NK-92 (cell line): ENCODE measurements around the gene ACTN1.
"Not testable (repeated sequence)": the region's sequence is repeated elsewhere in the genome, so short reads cannot be mapped to it uniquely, and the experiment has no call there.

Experiments
- DNase-seq: peaks from one replicate; lab custom pipeline; 2025; ENCODE audit not compliant: unreplicated experiment; lab: John Stamatoyannopoulos, UW

ACTN1 gene

DNA sequence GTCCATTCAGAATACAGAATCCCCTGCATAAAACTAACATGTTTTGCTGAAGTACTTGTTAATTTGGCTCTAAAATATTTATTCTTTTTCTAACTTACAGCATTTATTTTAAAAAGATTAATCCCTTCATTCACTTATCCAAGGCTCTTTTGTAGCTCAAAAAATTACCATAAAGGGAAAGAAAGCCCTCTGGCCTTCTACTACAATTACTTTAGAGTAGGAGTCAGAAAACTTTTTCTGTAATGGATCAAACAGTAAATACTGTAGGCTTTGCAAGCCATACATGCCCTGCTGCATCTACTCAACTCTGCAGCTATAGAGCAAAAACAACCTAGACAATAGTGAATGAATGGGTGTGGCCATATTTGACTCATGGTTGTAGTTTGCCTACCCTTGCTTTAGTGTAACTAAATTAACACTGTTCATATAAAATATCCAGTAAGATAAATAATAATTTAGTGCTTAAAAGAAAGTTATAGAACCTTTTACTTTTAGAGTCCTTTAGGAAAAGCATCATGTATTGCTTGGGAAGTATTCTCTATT is 112.0 kb downstream of the ACTN1 start:
- no peak for DNase-seq

DNA sequence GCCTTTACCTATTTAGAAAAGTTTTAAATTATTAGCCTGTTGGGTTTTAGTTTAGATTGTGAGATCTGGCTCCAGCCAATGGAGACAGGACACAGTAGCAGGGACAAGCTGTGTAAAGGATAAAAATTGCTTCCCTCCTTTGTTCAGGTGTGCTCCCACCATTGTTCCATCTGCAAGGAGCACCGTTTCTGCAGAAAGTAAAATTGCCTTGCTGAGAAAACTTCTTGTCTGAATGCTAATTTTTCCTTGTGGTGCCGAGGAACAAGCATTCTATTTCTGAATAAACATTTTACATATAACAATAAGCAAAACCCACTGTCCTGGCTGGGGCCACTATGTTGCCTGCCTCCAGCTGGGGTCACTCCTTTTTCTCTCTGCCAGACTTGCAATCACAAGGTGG is 113.6 kb downstream of the ACTN1 start:
- DNase-seq = no peak

DNA sequence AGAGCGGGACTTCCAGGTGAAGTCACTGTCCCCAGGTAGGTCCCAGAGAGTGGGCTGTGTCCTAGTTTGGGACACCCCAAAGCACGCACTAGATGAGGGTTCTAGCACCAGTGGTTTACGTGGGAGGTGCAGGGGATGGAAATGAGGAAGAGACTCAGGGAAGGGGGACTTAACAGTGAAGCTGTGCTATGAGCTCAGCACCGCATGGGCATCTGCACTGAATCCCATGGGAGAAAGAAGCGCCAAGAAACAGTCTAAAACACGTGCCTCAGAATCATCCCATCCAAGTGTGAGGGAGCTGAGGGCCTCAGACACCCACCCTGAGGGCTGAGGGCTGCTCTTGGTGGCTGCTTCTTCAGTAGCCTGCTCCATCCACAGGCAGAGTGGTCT is 114.7 kb downstream of the ACTN1 start:
- DNase-seq = no peak

DNA sequence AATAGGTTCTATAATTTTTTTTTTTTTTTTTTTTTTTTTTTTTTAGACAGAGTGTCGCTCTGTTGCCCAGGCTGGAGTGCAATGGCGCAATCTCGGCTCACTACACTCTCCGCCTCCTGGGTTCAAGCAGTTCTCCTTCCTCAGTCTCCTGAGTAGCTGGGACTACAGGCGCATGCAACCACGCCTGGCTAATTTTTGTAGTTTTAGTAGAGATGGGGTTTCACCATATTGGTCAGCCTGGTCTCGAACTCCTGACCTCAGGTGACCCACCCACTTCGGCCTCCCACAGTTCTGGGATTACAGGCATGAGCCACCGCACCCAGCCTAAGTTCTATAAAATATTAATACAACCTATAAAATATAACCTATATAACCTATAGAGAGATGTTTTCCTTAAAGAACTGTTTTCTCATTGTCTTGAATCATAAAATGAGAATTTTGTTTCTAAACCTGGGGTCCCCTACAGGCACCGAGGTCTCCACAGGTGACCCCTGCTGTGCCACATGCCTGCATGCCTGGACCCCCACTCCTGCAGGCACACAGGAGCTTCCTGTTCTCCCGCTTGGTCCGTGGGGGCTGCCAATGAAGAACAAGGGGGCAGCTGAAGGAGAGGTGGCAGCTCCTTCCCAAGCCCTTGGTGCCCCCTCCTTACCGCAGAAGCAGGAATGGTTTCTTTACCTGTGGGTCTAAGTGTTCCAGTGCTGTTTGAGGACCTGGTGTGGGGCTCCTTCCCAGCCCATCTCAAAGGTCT is 115.3 kb downstream of the ACTN1 start:
- DNase-seq = no peak

DNA sequence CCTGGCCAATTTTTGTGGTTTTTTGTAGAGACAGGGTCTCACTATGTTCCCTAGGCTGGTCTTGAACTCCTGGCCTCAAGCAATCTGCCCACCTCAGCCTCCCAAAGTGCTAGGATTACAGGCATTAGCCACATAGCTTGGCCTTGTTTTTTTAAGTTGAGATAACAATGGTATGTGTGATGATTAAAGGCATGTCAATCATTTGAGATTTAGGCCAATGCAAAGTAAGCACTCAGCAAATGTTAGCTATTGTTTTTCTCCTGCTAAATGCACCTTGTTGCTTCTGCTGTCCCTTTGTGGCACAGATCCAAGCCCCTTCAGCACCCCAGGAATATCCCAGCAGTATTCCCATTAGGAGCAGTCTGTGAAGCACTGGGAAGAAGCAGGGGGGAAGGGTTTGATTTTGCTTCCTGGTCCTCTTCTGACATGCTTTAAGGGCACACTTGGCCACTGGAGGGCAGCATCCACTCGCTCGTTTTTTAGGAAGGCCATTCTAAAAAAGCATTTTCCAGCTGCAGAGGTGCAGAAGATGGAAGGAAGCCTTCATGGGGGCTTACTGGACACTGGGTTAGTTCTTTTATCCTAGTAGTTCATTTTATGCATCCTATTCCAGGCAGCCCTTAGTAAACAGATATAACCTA is 116.0 kb downstream of the ACTN1 start:
- no peak for DNase-seq

DNA sequence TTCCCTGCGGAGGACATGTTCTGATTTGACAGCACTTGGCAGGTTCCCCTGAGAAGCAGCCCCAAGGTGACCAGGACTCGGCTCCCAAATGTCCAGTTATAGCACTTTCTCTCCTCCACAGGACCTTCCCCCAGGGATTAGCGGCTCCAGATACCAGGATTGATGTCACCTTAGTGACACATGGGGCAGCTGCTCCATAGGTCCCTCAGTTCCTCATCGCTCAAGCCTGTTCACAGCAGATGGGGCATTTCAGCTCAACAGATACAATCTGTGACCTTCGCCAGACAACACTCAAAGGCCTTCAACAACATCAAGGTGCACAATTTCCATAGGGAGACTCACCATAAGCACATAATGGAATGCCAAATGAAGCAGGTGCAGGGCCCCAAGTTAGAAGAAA is 118.3 kb downstream of the ACTN1 start:
- no peak for DNase-seq

DNA sequence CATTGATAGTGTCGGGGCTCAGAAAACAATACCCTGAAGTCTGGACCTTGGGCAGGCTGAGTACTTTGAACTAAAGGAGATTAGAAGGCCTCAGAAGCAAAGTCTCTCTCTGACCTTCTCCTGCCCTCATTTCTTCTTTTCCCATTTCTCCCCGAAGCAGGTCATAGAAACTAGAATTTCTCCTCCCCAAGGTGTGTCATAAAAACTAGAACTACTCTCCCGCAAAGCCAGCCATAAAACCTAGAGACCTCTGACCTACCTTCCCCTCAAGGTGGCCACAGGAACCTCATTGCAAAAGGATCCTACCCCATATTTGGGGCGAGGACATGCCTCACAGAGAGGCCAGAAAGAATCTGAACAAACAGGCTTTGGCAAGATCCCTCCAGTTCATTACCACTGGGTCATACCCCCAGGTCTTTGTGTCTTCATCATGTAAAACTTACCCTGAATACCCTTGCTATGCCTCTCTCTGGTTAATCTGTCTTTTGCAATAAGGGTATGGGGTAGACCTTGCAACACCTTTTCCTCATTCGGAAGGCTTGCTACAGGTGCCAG is 121.5 kb downstream of the ACTN1 start:
- DNase-seq = no peak

DNA sequence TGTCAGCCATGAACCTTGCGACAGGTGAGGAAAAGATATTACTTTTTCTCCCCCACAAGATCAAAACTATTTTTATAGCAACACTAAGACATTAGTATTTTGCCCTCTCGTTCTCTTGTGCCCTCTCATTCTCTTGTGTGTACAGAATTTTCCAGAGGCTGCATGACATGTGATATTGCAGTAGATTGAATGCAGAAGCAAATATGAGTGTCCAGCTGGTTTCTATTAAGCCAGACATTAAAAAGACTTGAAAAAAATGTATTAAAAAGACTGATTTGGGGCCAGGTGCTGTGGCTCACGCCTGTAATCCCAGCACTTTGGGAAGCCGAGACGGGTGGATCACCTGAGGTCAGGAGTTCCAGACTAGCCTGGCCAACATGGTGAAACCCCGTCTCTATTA is 122.5 kb downstream of the ACTN1 start:
- no peak for DNase-seq

DNA sequence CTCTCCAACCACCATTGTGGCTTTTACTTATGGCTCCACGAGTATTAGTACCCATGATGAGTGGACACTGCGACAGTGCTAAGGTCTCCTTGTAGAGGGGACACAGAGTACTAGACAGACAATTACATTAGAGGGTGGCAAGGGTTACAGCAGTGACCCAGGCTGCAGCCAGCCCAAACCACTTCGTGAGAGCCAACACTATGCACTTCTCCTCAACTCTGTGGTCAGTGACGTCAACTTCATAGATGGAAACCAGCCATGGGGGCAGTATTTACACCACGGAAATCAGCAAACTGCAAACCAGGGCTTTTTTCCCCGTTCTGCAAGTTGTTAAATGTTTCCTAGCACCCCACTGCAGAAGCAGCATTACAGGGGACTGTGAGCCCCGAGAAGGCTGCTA is 124.7 kb downstream of the ACTN1 start:
- DNase-seq = no peak

DNA sequence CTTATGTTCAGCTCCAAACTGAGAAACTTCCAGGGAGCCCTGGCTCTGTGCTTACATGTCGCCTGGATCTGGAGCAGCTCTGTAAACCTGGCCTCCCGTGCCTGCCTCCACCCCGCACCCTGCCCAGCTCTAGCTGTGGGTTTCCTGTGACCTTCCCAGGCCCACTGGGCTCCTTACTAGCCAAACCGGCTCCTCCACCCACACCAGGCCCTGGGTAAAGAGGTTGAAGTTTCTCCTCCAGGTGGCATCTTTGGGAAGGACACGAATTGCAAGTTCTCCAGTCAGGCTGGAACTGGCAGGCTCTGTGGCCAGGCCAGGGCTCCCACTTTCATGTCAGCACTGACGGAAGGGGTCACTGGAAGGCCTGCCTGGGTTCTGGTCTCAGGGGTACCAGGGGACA is 125.4 kb downstream of the ACTN1 start:
- no peak for DNase-seq

DNA sequence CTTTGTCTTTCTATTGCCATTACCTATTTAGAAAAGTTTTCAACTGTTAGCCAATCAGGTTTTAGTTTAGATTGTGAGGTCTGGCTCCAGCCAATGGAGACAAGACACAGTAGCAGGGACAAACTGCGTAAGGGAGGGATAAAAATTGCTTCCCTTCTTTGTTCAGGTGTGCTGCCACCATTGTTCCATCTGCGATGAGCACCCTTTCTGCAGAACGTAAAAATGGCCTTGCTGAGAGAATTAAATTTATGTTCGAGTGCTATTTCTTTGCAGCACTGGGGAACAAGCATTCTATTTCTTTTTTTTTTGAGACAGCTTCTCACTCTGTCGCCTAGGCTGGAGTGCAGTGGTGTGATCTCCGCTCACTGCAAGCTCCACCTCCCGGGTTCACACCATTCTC is 126.6 kb downstream of the ACTN1 start:
- DNase-seq = not testable (repeated sequence)

DNA sequence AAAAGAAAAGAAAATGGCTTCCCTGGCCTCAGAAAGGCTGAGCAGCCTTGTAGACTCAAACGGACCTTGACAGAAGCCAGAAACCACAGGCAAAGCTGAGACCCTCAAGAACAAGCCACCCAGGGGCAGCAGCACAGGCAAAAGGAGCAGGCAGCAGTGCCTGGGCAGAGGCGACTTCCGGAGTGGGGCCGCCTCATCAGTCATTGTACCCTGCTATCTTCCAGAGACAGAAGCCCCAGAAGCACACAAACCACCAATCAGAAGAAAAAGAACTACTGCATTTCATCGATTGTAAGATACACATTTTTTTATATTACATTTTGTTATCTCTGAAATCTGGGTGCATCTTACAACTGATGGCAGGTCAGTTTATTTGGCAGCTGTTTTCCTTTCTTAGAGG is 128.0 kb downstream of the ACTN1 start:
- DNase-seq = no peak

DNA sequence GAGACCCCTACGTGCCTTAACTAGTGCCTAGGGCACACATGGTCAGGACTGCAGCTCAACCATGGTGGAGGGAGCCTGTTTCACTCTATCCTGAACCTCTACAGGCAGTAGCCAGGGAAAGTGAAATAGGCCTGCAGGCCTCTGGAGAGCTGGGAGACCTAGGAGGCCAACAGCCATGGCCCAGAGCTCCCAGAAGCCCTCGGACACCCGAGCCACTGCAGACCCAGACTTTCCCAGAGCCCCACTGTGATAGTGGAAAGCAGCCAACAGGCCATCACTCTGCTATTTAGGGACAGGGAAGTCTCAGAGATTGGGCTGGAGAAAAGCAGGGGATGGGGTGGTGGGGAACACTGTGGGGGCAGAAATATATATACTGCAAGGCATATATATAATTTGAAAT is 129.7 kb downstream of the ACTN1 start:
- DNase-seq = no peak

DNA sequence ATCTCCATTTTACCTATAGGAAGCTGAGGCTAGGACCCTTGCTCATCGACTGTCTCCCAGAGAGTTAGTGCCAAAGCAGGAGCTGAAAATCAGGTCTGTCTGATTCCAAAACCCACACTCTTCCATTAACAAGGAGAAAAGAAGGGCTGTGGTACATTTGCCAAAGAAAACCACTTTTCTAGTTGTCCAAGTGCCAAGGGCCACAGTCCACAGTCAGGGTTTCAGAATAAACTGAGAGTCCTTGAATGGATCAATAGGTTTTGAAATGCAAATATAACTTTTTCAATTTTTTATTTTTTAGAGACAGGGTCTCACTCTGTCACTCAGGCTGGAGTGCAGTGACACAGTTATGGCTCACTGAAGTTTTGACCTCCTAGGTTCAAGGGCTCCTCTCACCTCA is 130.8 kb downstream of the ACTN1 start:
- DNase-seq = no peak

DNA sequence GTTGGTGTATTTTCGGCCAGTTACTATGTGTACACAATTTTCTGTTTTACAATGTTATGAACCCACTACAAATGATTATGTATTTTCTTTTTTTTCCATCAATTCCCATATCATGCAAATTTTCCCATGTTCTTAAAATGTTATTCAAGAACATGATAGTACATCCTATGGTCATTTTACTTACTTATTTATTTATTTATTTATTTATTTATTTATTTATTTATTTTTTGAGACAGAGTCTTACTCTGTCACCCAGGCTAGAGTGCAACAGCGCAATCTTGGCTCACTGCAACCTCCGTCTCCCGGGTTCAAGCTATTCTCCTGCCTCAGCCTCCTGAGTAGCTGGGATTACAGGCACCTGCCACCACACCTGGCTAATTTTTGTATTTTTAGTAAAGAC is 131.5 kb downstream of the ACTN1 start:
- not testable (repeated sequence) for DNase-seq

DNA sequence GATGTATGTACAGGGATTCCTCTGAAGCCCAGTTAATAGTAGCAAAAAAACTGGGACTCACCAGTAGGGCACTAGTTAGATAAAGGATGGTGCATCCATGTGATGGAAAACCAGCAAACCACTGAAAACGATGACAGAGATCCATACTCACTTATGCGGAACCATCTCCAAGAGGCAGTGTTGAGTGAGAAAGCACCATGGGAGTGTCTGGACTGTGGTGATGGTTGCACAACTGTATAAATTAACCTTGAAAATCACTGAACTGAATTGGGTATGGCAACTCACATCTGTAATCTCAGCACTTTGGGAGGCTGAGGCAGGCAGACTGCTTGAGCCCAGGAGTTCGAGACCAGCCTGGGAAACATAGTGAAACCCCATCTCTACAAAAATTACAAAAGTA is 132.6 kb downstream of the ACTN1 start:
- no peak for DNase-seq

DNA sequence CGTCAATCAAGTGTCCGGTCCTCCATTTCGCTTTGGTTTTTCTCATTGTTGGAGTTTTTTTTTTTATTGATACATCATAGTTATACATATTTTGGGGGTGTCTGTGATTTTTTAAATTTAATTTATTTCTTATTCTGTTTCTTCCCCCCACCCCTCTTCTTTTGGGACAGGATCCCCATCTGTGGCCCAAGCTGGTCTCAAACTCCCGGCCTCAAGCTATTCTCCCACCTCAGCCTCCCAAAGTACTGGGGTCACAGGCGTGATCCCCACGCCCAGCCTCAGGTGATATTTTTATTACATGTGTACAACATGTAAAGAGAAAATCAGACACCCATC is 134.9 kb downstream of the ACTN1 start:
- DNase-seq = no peak

DNA sequence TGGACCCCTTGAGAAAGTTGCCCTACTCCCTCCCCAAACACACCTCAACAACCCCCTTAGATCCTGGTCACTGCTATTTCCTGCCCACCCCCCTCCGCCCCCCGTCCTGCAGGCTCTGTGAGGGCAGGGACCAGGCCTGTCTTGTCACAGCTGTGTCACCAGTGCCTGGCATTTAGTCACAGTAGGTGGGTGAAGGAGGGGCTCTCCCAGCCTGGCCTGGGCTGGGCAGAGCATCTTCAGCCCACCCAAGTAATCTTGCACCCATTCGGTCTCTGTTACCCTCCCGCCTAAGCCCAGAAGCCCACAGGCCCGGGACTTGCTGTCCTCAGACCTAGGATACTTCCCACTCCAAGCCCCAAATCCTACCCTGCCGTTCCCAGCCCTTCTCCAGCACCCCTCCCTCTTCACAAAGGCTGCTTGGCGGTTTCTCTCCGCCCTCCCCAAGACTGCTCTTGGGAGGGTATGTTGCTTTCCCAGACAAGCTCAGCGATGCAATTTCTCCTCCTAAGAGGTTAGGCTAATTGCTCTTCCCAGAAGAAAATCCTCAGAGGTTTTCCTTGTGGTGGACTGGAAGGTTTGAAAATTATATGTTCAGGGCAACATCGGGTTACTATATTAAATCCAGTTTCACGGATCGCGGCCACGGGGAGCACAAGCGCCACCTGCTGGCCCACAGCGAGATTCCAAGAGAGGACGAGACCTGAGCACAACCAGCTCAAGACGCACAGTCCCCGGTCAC is 135.5 kb downstream of the ACTN1 start:
- DNase-seq = no peak

DNA sequence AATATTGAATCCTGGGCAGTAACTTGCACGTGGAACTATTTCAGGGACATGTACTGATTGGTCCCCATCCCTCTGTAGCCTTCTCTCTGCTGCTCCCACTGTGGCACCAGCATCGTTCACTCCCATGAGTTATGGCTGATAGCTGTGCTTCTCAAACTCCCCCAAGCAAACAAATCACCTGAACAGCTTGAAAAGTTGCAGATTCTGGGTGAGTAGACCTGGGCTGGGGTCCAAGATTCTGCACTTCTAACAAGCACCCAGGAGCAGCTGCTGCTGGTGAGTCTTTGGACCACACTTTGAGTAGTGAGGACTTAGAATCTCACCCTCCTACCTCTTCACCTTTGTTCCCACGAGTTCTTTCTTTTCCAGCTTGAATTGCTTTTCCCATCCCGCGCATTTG is 136.8 kb downstream of the ACTN1 start:
- DNase-seq = no peak

DNA sequence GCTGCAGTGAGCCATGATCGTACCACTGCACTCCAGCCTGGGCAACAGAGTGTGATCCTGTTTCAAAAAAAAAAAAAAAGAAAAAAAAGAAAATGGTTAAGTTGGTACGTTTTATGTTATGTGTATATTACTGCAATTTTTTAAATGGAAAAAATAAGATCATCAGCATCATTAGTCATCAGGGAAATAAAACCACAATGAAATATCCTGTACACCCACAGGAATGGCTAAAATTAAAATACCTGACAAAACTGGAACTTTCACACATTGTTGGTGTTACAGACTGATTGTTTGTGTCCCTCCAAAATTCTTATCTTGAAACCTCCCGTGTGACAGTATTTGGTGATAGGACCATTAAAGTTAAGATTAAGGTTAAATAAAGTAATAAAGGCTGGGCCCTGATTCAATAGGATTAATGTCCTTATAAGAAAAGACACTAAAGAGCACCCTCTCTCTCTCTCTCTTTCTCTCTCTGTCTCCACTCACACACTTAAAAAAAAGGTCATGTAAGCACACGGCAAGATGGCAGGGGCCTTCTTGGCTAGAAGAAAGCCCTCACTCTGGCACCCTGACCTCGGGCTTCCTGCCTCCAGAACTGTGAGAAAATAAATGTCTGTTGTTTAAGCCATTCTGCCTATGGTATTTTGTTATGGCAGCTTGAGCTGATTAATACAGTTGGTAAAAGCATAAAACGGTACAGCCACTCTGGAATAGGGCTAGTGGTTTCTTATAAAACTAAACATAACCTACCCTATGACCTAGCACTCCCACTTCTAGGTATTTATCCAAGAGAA is 137.9 kb downstream of the ACTN1 start:
- no peak for DNase-seq

DNA sequence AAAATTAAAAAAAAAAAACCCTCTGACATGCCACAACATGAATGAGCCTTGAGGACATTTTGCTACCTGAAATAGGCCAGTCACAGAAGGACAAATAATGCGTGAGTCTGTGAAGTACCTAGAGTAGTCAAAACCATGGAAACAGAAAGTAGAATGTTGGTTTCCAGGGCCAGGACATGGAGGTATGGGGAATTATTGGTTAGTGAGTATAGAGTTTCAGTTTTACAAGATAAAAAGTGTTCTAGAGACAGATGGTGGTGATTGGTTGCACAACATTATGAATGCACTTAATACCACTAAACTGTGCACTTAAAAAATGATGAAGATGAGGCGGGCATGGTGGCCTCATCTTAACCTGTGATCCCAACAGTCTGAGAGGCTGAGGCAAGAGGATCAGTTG is 138.6 kb downstream of the ACTN1 start:
- no peak for DNase-seq
